ENCODE data around the gene EDEM2.
"Not testable (repeated sequence)": the region's sequence is repeated elsewhere in the genome, so short reads cannot be mapped to it uniquely, and the experiment has no call there.

The EDEM2 gene

GRCh38 chr20:35146920-35147574 is at the start of gene EDEM2:
EDEM2 (minus strand) TSS chr20:35147336; CDS start chr20:35147258, 78 bp downstream.
- TF ChIP-seq L3MBTL2 (conservative IDR thresholded peaks at IDR 0.05) (peak; percentile 40; the same call in 1 of the 2 replicates), FOXM1 (IDR thresholded peaks at IDR 0.05; ENCODE audit: borderline replicate concordance) (no peak), ZNF384 (IDR thresholded peaks at IDR 0.05) (no peak), FOXK2 (IDR thresholded peaks at IDR 0.05) (no peak), SUZ12 (IDR thresholded peaks at IDR 0.05) (no peak), NFRKB (IDR thresholded peaks at IDR 0.05) (no peak), ELF4 (IDR thresholded peaks at IDR 0.05) (peak; percentile 94), FOXA1 (IDR thresholded peaks at IDR 0.05) (no peak)
- TF ChIP-seq, protein P1, sequence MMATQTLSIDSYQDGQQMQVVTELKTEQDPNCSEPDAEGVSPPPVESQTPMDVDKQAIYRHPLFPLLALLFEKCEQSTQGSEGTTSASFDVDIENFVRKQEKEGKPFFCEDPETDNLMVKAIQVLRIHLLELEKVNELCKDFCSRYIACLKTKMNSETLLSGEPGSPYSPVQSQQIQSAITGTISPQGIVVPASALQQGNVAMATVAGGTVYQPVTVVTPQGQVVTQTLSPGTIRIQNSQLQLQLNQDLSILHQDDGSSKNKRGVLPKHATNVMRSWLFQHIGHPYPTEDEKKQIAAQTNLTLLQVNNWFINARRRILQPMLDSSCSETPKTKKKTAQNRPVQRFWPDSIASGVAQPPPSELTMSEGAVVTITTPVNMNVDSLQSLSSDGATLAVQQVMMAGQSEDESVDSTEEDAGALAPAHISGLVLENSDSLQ (IDR thresholded peaks at IDR 0.05) = no peak
- POLR2A ChIA-PET = interaction anchor here (0.8 to 1.4 kb wide), 4 partner anchors 19 to 308 kb away, joined by 3 to 4 read pairs (median 3); partner anchors contain the start of genes CEP250 and EIF6
- CTCF ChIA-PET = interaction anchor here (0.6 to 3.5 kb wide), 8 partner anchors 24 to 182 kb away, joined by 3 to 15 read pairs (median 3); partner anchors contain the start of gene EIF6
- DNase-seq (ENCODE audit: extremely low spot score) = peak; percentile 95

GRCh38 chr20:35196313-35196712 is 49.2 kb upstream of the EDEM2 start:
- DNase-seq (ENCODE audit: extremely low spot score) = no peak
- CTCF ChIA-PET = interaction anchor here (0.6 to 0.7 kb wide), 2 partner anchors 98 to 100 kb away, joined by 4 to 5 read pairs; no protein-coding TSS in a partner anchor
- TF ChIP-seq SUZ12 (IDR thresholded peaks at IDR 0.05) = no peak
- no peak for TF ChIP-seq ELF4 (IDR thresholded peaks at IDR 0.05)
- no peak for TF ChIP-seq BHLHE40 (IDR thresholded peaks at IDR 0.05; ENCODE audit: borderline replicate concordance)
- TF ChIP-seq FOXA1 (IDR thresholded peaks at IDR 0.05) = no peak
- no peak for TF ChIP-seq FOXM1 (IDR thresholded peaks at IDR 0.05; ENCODE audit: borderline replicate concordance)
- no peak for TF ChIP-seq HDGF (IDR thresholded peaks at IDR 0.05; ENCODE audit: borderline replicate concordance)
- no peak for TF ChIP-seq L3MBTL2 (conservative IDR thresholded peaks at IDR 0.05)
- no peak for TF ChIP-seq FOXK2 (IDR thresholded peaks at IDR 0.05)
- no peak for TF ChIP-seq TARDBP (IDR thresholded peaks at IDR 0.05)
- POLR2A ChIA-PET = no interaction called here

DNA sequence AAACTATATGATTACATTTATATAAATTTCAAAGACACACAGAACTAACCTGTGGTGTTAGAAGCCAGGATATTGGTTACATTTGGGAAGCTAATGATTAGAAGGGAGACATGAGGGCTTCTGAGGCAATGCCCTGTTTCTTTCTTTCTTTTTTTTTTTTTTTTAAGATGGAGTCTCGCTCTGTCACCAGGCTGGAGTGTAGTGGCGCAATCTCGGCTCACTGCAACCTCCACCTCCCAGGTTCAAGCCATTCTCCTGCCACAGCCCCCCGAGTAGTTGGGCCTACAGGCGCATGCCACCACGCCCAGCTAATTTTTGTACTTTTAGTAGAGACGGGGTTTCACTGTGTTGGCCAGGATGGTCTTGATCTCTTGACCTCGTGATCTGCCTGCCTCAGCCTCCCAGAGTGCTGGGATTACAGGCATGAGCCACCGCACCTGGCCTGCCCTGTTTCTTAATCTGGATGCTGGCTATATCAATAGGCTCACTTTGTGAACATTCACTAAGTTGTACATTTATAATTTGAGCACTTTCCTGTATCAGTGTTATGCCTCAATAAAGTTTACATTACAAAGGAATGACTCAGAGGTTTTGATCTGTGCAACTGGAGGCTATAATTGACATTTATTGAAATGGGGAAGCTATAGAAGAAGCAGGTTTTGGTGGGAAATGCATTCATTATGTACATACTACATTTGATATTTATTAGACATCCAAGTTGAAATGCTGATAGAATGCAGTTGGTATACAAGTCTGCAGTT is 46.1 kb upstream of the EDEM2 start:
- DNase-seq (ENCODE audit: extremely low spot score); POLR2A ChIA-PET: not testable (repeated sequence)
- CTCF ChIA-PET = interaction anchor here (0.9 to 1.1 kb wide), 2 partner anchors 15 to 46 kb away, joined by 3 read pairs; partner anchors contain the start of gene EDEM2

DNA sequence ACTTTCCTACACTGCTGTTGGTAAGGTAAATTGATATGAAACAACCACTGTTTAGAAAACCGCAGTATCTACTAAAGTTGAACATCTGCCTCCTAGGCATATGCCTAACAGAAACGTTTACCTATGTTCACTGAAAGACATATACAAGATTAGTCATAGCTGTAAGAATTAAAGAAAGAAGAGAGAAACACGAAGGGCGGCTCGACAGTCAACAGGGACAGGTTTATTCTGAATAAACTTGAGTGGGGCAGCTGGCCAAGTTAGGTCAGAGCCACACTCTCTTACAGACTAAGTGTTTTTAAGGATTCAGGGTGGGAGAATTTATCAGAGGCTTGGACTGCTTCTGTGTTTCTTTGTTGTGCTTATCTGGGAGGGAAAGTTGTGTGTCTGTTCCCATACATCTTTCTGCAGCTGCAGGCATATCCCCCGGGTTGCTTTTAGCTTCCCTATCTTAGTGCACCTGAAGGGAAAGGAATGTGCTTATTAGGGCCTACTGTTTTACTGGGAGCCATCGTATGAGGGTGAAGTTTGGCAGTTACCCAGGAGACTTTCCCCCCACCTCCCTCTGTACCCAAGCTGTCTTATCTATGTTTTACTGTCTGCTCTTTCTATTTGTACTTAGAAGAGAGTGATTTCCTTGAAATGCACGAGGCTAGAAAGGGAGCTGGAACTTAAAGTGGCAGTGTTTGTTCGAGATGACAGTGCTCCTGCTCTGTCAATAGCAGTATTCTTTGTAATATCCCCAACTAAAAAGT is 45.2 kb upstream of the EDEM2 start:
- CTCF ChIA-PET = no interaction called here
- no peak for DNase-seq (ENCODE audit: extremely low spot score)
- no peak for TF ChIP-seq TARDBP (IDR thresholded peaks at IDR 0.05)
- TF ChIP-seq, protein P1 (IDR thresholded peaks at IDR 0.05) = no peak
- no peak for TF ChIP-seq FOXA1 (IDR thresholded peaks at IDR 0.05)
- no peak for TF ChIP-seq SUZ12 (IDR thresholded peaks at IDR 0.05)
- TF ChIP-seq ELF4 (IDR thresholded peaks at IDR 0.05) = no peak
- TF ChIP-seq ARNT (IDR thresholded peaks at IDR 0.05) = no peak
- TF ChIP-seq BHLHE40 (IDR thresholded peaks at IDR 0.05; ENCODE audit: borderline replicate concordance) = no peak
- TF ChIP-seq NFRKB (IDR thresholded peaks at IDR 0.05) = no peak
- TF ChIP-seq SP1 (IDR thresholded peaks at IDR 0.05) = no peak
- TF ChIP-seq CTBP1 (IDR thresholded peaks at IDR 0.05; ENCODE audit: borderline replicate concordance) = no peak
- TF ChIP-seq ZNF384 (IDR thresholded peaks at IDR 0.05) = no peak
- no peak for TF ChIP-seq LEF1 (IDR thresholded peaks at IDR 0.05; ENCODE audit: borderline replicate concordance)
- no peak for TF ChIP-seq HDGF (IDR thresholded peaks at IDR 0.05; ENCODE audit: borderline replicate concordance)
- TF ChIP-seq FOXM1 (IDR thresholded peaks at IDR 0.05; ENCODE audit: borderline replicate concordance) = no peak
- no peak for TF ChIP-seq L3MBTL2 (conservative IDR thresholded peaks at IDR 0.05)
- TF ChIP-seq FOXK2 (IDR thresholded peaks at IDR 0.05) = no peak
- POLR2A ChIA-PET = no interaction called here

- no peak for DNase-seq (ENCODE audit: extremely low spot score)
- ChIA-PET CTCF (no interaction called here), POLR2A (no interaction called here)
- TF ChIP-seq, protein P1 (IDR thresholded peaks at IDR 0.05) = no peak
- TF ChIP-seq NFRKB (IDR thresholded peaks at IDR 0.05) (no peak), FOXA1 (IDR thresholded peaks at IDR 0.05) (no peak), FOXM1 (IDR thresholded peaks at IDR 0.05; ENCODE audit: borderline replicate concordance) (no peak), CTBP1 (IDR thresholded peaks at IDR 0.05; ENCODE audit: borderline replicate concordance) (no peak), L3MBTL2 (conservative IDR thresholded peaks at IDR 0.05) (no peak), TARDBP (IDR thresholded peaks at IDR 0.05) (no peak), SUZ12 (IDR thresholded peaks at IDR 0.05) (no peak), ARNT (IDR thresholded peaks at IDR 0.05) (no peak), HDGF (IDR thresholded peaks at IDR 0.05; ENCODE audit: borderline replicate concordance) (no peak), ELF4 (IDR thresholded peaks at IDR 0.05) (no peak)
These were observed 44.4 kb upstream of the EDEM2 start for GRCh38 chr20:35191419-35192117.

Data from HEK293T (cell line).